Measurements from ENCODE around the gene ZNF48. TPM values are rescaled to one million over a fixed set of nuclear protein-coding genes. Genes with fewer than 3 reads are reported as not detected.

ZNF48 gene
- polyA plus RNA-seq, 3 donors, result 15.0 to 16.5 (median 15.9) TPM

DNA sequence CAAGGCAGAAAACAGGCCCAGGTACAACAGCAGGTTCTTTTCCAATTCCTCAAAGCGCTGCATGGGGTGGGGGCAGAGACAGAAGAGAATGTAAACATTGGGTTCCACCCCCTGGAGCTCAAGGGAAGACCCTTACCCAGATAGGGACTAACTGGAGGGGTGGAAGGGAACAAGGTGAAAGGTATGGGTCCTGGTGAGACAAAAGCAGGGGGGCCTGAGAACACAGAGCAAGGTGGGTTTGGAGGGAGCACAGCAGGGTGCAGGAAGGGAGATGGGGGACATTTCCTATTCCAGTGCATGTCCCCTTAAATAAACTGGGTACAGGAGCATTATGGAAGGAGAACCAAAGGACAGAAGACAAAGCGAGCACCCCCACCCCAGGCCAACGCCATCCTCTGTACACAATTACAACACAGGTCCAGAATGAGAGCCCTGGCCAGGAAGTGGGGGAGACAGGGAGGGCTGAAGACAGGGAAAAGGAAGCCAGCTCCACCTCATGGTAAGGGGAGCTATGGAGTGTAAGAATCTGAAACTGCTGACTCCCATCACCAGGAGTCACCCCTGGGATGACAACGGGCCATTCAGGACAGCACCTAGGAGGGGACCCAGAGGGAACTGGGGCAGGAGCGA lies 38.0 kb upstream of the ZNF48 start:
- no peak for DNase-seq

DNA sequence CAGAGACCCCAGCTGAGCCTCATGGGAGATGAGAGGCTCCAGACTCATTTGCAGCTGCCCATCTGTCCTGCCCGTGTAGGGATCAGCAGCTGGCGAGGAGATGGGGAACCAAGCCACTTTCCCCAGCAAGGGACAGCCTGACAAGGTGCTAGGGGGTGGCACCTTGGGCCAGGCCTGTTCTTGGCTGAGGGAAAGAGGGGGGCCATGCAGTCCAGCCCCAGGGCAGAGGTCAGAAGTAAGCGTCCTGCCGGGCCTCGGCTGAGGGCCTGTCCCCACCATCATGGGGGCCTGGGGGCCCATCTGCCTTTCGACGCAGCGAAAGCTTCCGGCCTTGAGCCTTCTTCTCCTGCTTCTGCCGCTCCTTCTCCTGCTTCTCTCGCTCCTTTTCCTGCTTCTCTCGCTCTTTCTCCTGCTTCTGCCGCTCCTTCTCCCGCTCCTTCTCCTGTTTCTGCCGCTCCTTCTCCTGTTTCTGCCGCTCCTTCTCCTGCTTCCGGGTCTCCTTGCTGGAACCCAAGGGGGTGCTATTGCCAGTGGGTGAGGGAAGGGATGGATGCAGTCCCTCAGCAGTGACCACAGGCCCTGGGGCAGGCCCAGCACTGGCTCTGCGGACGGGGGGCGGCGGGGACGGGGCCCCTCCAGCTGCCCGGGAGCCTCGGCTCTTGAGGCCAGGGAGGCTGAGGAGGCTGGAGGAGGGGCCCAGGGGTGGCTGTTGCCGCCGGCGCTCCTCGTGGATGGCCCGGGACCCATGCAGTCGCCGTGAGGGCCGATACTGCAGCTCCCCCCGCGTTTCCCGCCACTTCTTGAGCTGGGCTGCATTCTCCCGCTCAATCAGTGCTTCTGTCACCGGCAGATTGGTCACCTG lies 37.3 kb upstream of the ZNF48 start:
- DNase-seq, result no peak

GRCh38 chr16:30358577-30358936 lies 36.7 kb upstream of the ZNF48 start:
- no peak for DNase-seq

DNA sequence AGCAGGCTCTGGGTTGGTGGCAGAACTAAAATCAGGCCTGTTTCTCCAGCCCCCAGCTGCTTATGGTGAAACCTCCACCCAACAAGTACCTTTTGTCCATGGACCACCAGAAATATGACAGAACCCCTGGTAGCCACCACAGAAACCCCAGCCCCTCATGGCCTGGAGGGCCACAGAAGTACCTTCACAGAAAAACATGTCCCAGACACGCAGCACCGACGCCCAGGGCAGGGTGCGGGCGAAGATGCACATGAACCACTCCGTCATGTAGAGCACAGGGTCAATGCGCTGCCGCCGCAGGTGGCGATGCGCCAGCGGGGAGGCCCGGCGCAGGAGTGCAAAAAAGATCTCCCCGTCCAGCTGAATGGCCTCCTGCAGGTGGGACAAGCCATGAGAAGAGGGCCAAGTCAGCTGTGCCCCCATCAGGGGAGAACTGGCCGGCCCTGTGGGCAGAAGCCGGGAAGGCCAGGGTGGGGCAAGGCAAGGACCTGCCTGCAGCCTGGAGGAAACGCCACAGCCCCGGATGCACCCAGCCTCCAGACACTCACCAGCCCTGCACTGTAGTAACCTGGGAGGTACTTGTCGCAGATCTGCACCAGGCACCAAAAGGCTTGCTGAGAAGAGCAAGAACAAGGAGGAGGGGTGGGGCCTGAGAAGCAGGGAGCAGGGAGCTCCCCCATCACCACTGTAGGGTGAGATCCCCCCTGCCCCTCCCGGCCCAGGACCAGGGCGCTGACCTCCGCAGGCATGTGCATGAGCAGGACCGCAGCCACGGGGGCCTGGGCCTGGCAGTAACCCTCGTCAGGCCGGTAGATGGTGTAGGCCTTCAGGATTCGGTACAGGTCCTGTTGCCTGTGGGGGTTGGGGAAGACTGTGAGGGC lies 36.0 kb upstream of the ZNF48 start:
- no peak for DNase-seq

DNA sequence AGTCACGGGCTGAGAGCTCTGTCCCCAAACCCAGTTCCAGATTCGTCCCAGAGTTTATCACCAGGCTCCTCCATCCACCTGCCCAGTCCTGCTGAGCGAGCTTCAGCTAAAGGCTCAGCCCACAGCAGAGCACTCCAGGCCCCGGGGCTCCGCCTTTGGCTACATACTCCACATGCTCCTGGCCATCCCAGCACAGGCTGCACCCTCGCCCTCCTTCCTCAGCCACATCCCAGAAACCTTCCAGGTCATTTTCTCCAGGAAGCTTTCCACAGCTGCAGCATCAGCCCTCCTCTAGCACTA lies 35.4 kb upstream of the ZNF48 start:
- no peak for DNase-seq

DNA sequence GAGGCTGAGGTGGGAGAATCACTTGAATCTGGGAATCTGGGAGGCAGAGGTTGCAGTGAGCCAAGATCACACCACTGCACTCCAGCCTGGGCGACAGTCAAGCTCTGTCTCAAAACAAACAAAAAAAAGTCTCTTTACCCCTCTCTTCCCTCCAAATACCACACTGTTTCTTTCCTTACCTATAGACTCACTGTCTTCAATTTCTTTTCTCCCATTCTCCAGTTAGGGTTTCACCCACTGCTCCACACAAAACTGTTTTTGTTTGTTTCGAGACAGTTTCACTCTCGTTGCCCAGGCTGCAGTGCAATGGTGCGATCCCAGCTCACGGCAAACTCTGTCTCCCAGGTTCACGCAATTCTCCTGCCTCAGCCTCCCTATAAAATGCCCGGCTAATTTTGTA lies 34.0 kb upstream of the ZNF48 start:
- no peak for DNase-seq

- no peak for DNase-seq
Measured at GRCh38 chr16:30365200-30365599, 30.0 kb upstream of the ZNF48 start.

- DNase-seq, result no peak
Measured at GRCh38 chr16:30366511-30366910, 28.7 kb upstream of the ZNF48 start.

- no peak for DNase-seq
Measured at GRCh38 chr16:30367349-30368009, 27.7 kb upstream of the ZNF48 start.

DNA sequence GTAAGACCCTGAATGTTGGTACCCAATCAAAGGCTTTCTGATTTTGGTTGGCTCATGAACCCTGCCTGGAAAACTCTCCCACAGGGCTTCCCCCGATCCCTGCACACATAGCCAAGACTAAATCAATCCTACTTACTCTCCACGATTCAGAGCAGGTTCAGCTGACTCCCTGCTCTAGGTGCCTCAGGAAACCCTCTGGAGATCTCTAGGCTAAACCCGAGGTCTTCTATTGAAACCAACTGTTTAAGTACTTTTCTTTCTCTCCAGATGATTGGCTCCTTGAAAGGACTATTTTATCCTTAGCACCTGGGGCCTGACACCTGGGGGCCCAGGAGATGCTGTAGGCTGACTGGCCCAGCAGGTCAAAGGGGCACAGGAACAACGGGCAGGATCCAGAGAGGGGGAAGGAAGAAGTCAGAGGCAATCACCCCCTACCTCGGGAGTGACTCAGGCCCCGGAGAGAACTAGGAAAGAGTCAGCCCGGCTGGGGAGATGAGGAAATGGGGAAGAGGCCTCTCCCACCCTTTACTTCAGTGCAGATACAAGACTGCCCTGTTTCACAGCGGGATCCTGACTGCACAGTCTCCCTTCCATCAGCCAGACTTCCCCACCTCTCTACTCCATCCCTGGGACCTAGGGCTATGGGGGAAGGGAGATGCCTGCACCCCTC lies 27.0 kb upstream of the ZNF48 start:
- no peak for DNase-seq

- DNase-seq, result no peak
Measured at GRCh38 chr16:30368792-30369090, 26.5 kb upstream of the ZNF48 start.

DNA sequence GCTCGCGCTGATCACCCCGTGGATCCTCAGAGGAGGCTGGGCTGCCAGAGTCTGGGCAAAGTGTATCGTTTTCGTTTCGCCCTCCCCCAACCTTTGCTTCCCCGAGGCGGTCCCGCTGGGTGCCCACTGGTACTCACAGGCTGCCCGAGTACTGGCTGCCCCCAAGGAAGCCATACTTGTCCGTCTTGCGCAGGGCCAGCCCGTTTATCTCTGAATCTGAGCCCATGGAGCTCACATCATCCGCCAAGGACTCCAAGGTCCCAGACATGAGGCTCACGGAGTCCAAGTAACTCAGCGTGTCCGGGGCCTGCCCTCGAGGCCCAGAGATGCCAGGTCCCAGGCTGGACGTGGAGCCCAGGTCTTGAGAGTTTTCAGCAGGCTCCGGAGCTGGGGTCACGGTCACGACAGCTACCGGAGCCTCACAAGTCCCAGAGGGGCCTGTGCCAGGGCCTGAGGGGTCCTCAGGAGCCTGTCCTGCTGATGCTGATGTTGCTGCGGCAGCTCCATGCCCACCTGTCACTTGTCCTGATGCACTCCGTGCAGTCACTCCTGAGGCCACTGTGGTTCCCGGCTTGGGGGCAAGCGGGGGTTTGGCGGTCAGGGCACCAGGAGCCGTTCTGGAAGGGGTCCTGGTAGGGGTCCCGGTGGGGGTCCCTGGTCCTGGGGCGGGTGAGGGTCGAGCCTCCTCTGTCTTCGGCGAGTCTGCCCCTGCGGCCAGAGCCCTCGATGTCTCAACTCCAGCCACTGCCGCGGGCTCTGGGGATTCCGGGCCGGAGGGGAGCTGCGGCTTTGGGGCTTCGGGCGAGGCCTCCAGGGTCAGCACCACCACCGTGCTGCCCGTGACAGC lies 25.9 kb upstream of the ZNF48 start:
- no peak for DNase-seq

- no peak for DNase-seq
Measured at GRCh38 chr16:30369938-30370455, 25.2 kb upstream of the ZNF48 start.

DNA sequence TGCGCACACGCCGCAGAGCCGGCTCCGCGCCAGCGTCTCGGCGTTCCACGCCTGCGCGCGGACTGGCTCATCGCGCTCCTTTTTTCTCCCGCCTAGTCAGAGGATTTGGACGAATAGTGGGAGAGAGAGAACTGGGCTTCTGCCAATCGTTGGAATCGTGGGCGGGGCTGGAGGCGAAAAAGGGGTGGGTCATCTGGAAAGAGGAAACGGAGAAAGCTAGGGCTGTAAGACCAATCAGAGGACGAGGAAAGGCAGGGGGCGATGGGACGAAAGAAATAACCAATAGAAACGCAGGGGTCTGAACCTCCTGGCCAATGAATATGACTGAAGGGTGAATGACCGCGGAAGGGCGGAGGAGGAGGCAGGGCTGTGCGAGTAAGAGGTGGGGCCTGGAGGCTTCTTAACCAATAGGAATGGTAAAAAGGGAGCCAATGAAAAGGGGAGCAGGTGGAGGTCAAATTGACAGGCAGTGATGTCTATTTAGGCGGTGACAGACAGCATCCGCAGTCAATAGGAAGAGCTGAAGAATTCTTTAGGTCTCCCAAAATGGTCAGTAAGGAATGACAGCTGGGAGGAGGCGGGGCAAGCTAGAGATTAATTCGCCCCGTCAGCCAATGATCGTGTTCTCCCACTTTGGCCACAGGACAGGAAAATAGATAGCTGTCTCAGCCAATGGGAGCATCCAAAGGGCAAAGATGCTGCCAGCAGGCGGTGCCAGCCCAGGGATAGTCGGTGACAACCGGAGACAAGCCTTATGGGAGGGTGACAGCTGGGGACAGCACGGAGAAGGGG lies 24.6 kb upstream of the ZNF48 start, which contains the start of gene TBC1D10B:
TSS of gene TBC1D10B (minus strand) at position 39 of the 792 bp plus-strand sequence. CDS start 311 bp downstream, outside the sequence.
- peak; percentile 100 for DNase-seq

DNA sequence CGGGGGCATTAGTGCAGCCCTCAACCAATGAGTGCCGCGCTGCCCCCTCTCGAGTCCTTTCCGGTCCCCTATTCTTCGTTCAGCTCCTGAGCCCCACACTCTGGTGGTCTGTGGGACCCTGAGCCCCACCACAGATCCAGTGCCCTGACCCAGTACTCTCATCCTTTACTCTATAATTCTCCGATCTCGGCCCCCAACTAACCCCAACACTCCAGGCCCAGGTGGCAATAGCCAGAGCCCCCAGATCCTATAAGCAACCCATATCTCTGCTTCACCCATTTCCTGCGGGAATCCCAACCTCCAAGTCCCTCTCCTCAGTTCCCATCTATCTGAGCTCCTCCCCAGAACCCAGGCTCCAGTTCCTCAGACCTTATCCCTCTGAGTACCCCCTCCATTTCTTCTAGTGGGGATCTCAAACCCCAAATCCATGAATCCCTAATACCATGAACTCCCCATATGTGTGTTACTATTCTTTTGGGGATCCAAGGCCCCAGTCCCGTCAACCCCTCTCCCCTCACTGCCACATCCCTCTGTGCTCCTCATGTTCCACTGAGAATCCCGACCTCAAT lies 23.9 kb upstream of the ZNF48 start:
- no peak for DNase-seq

DNA sequence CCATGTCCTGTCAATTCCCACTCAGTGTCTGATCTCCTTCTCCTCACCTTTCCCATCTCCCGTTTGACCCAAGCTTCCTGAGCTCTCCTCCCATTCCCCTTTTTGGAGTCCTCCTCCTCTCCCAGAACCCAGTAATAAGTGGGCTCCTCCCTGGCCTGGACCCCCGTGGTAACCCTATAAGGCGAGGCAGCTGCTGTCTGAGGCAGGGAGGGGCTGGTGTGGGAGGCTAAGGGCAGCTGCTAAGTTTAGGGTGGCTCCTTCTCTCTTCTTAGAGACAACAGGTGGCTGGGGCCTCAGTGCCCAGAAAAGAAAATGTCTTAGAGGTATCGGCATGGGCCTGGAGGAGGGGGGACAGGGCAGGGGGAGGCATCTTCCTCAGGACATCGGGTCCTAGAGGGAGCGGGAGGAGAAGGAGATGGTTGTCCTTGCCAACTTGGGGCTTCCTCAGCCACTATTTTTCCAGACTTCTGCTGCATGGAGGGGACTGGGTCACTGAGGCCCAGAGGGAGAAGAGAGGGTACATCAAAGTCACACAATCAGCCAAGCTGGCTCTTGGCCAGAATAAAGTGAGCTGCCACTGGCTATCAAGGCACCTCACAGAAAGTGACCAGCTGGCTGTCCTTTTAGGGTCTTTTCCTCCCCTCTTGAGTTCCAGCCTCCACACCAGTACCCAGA lies 23.0 kb upstream of the ZNF48 start:
- DNase-seq, result no peak

DNA sequence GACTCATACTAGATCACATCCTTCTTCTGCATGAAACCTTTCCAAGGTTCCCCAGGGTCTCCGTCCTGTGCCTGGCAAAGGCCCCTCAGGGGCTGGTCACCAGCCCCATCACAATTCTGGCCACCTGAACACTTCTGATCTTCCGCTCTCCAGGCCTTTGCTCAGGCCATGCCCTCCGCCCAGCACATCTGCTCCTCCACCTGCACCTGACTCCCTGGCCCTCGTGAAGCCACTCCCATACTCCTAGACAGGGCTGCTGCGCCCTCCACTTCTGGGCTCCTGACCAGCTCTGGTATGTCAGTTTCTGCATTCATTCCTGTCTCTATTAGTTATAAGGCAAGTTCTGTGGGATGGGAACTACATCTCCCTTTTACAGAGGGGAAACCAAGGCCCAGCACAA lies 22.5 kb upstream of the ZNF48 start:
- no peak for DNase-seq

DNA sequence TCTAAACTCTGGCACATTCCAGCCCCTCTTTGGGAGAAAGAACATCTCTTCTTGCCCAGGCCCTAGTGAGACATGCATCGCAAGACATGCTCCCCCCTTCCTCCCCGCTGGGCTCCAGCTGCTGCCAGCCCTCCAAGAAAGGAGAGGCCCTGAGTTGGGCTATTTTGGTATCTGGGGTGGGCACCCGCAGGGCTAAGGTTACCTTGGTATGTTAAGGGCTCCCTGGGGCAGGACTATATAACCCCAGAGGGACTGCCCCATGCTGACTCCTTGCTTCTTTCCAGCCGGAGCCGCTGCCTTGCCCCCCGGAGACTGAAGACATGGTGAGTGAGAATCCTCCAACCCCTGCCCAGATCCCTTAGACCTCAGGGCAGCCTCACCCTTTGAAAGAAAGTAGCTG lies 20.7 kb upstream of the ZNF48 start, which contains the start of gene MYL11:
TSS of gene MYL11 (plus strand) at position 265 of the 400 bp plus-strand sequence. CDS start at position 321, 56 bp downstream.
- DNase-seq, result no peak

GRCh38 chr16:30375864-30376263 lies 19.4 kb upstream of the ZNF48 start:
- no peak for DNase-seq

Data from renal pelvis (tissue), 4 donors.